Esophagus muscularis mucosa (tissue), 4 donors: Measurements from ENCODE around the gene CFAP410.

Experiments
- EP300 ChIP-seq: sonication (generic); formaldehyde crosslinking; IDR thresholded peaks from one replicate; pipeline ENCODE4 v1.6.1; 2017; ENCODE audit warnings: antibody characterized with exemption
- POLR2A ChIP-seq: fragments of 450-650 bp; IDR thresholded peaks from one replicate; pipeline ENCODE4 v1.6.1; 2017; ENCODE audit warnings: antibody characterized with exemption, moderate library complexity, mild to moderate bottlenecking, low read depth
- POLR2AphosphoS5 ChIP-seq, 2 donors: sonication (generic); formaldehyde crosslinking; IDR thresholded peaks; one replicate each; pipeline ENCODE4 v1.6.1; 2017; ENCODE audit warnings: antibody characterized with exemption in 2 of 2
- TF ChIP-seq, protein P1 (sequence below), 3 experiments: fragments of 200-600 bp in 2 of 3; fragments of 450-650 bp in 1 of 3; sonication (generic) in 2 of 3; IDR thresholded peaks; one replicate each; pipeline ENCODE4 v1.5.1; 2017 to 2019; ENCODE audit warnings: antibody characterized with exemption in 3 of 3, mild to moderate bottlenecking in 2 of 3, moderate library complexity in 1 of 3

DNA sequence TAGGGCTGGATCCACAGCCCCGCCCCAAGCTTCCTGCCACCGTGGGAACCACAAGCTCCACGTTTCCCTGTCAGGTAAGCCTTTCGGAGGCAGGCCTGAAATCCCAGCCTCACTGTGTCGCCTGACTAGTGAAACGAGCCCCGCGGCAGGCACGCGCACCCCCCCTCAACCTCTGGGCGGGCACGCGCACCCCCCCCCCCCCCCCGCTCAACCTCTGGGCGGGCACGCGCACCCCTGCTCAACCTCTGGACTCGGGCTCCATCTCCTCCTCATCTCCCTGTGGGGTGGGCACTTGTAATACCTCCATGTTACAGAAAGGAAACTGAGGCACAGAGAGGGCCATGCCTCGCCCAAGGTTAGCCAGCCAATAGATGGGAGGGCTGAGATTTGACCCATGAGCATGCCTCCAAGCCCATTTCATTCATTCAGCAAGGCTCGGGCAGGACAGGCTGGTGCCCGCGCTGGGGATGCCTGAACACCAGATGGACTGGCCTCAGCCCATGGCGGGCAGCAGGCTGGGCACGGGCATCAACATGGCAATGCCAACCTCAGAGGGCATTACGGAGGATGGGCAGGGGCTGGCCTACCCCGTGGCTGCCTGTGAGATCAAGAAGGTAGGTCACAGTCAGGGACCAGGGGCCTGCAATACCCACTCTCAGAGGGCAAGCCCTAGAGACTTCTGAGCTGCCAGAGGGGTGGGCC, 4.7 kb downstream of the CFAP410 start:
- no peak for TF ChIP-seq POLR2A
- TF ChIP-seq, protein P1, sequence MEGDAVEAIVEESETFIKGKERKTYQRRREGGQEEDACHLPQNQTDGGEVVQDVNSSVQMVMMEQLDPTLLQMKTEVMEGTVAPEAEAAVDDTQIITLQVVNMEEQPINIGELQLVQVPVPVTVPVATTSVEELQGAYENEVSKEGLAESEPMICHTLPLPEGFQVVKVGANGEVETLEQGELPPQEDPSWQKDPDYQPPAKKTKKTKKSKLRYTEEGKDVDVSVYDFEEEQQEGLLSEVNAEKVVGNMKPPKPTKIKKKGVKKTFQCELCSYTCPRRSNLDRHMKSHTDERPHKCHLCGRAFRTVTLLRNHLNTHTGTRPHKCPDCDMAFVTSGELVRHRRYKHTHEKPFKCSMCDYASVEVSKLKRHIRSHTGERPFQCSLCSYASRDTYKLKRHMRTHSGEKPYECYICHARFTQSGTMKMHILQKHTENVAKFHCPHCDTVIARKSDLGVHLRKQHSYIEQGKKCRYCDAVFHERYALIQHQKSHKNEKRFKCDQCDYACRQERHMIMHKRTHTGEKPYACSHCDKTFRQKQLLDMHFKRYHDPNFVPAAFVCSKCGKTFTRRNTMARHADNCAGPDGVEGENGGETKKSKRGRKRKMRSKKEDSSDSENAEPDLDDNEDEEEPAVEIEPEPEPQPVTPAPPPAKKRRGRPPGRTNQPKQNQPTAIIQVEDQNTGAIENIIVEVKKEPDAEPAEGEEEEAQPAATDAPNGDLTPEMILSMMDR (IDR thresholded peaks at IDR 0.05), result no peak
- TF ChIP-seq EP300, result no peak
- no peak for TF ChIP-seq POLR2AphosphoS5 (IDR thresholded peaks at IDR 0.05)
